GM23338 (cell line): ENCODE results near the gene TMEM41B. TPM values are rescaled to one million over a fixed set of nuclear protein-coding genes. Genes with fewer than 3 reads are reported as not detected.

Experiments
- ATAC-seq: fragments of 200-7000 bp; cut with Tn5 transposase; 3 replicates; pipeline ENCODE4 v1.9.1; 2020
- DNase-seq: peaks from one replicate; pipeline ENCODE4 v3.0.0-alpha.2; 2015; ENCODE audit warnings: low spot score
- H2AFZ ChIP-seq: fragments of 200-600 bp; sonication (generic); 2 replicates; pipeline ENCODE4 v1.8.0; 2016; ENCODE audit warnings: antibody characterized with exemption, mild to moderate bottlenecking, moderate library complexity
- H3F3A ChIP-seq: fragments of 200-600 bp; sonication (generic); replicated peaks from 2 replicates; pipeline ENCODE4 v1.8.0; 2017; ENCODE audit warnings: antibody characterized with exemption, mixed run types, low read depth
- H3K27ac ChIP-seq: fragments of 200-600 bp; sonication (generic); 2 replicates; pipeline ENCODE4 v1.6.1; 2016; ENCODE audit warnings: low read depth
- H3K27me3 ChIP-seq: fragments of 200-600 bp; sonication (generic); 2 replicates; pipeline ENCODE4 v1.8.0; 2016; ENCODE audit warnings: mild to moderate bottlenecking, mixed run types, moderate library complexity; ENCODE audit not compliant: insufficient read depth
- H3K36me3 ChIP-seq: fragments of 200-600 bp; sonication (generic); 2 replicates; pipeline ENCODE4 v1.8.0; 2016; ENCODE audit warnings: mild to moderate bottlenecking; ENCODE audit not compliant: insufficient read depth
- H3K4me1 ChIP-seq: fragments of 200-600 bp; sonication (generic); 2 replicates; pipeline ENCODE4 v1.8.0; 2016; ENCODE audit warnings: mild to moderate bottlenecking, moderate library complexity; ENCODE audit not compliant: insufficient read depth
- H3K4me2 ChIP-seq: fragments of 200-600 bp; sonication (generic); 2 replicates; pipeline ENCODE4 v1.7.1; 2017; ENCODE audit warnings: mixed run types
- H3K4me3 ChIP-seq: fragments of 200-600 bp; sonication (generic); 2 replicates; pipeline ENCODE4 v1.6.1; 2016; ENCODE audit warnings: mixed run types
- H3K79me2 ChIP-seq: fragments of 200-600 bp; sonication (generic); replicated peaks from 2 replicates; pipeline ENCODE4 v1.8.0; 2017; ENCODE audit warnings: mild to moderate bottlenecking; ENCODE audit not compliant: insufficient read depth
- H3K9me2 ChIP-seq: fragments of 200-600 bp; sonication (generic); 2 replicates; pipeline ENCODE4 v1.8.0; 2017; ENCODE audit not compliant: insufficient read depth
- H4K20me1 ChIP-seq: fragments of 200-600 bp; sonication (generic); replicated peaks from 2 replicates; pipeline ENCODE4 v1.8.0; 2017; ENCODE audit warnings: mild to moderate bottlenecking; ENCODE audit not compliant: insufficient read depth
- H3K27ac Mint-ChIP-seq: 2 replicates; pipeline ENCODE4 v1.8.0; 2020; ENCODE audit warnings: inconsistent platforms, mild to moderate bottlenecking, moderate library complexity, mixed read lengths
- H3K27me3 Mint-ChIP-seq: 3 replicates; pipeline ENCODE4 v1.8.0; 2022; ENCODE audit warnings: low read depth, mild to moderate bottlenecking, moderate library complexity, mixed read lengths, inconsistent platforms; ENCODE audit not compliant: insufficient read depth, poor library complexity
- H3K36me3 Mint-ChIP-seq: 3 replicates; pipeline ENCODE4 v1.8.0; 2021; ENCODE audit warnings: low read depth, mild to moderate bottlenecking, inconsistent platforms, moderate library complexity, mixed read lengths
- H3K4me1 Mint-ChIP-seq: 3 replicates; pipeline ENCODE4 v1.8.0; 2020; ENCODE audit warnings: mild to moderate bottlenecking, inconsistent platforms, mixed read lengths
- H3K4me3 Mint-ChIP-seq: 3 replicates; pipeline ENCODE4 v1.8.0; 2021; ENCODE audit warnings: moderate library complexity, mild to moderate bottlenecking, inconsistent platforms, mixed read lengths
- H3K9me3 Mint-ChIP-seq: 3 replicates; pipeline ENCODE4 v1.8.0; 2020; ENCODE audit warnings: moderate library complexity, mild to moderate bottlenecking, inconsistent platforms, mixed read lengths
- CREB1 ChIP-seq: fragments of 250-450 bp; sonication (Bioruptor Pico); IDR thresholded peaks from 2 replicates; pipeline ENCODE4 v1.5.0; 2020; ENCODE audit warnings: low read depth, mild to moderate bottlenecking, moderate library complexity
- CTCF ChIP-seq, 2 experiments: fragments of 200-600 bp in 1 of 2; sonication (generic) in 1 of 2; conservative IDR thresholded peaks; 2 replicates each; pipeline versions ENCODE4 v1.5.1 to v1.6.1; 2016 to 2017; ENCODE audit warnings: antibody characterized with exemption in 2 of 2, low read depth in 2 of 2, mild to moderate bottlenecking in 2 of 2, moderate library complexity in 1 of 2
- ETS1 ChIP-seq: IDR thresholded peaks from 2 replicates; pipeline ENCODE4 v1.6.1; 2016; ENCODE audit warnings: antibody characterized with exemption
- EZH2 ChIP-seq: fragments of 200-600 bp; sonication (generic); IDR thresholded peaks from one replicate; pipeline ENCODE4 v1.8.0; 2017; ENCODE audit warnings: antibody characterized with exemption, mild to moderate bottlenecking, low read depth; ENCODE audit not compliant: unreplicated experiment
- EZH2phosphoT487 ChIP-seq: fragments of 200-600 bp; sonication (generic); IDR thresholded peaks from one replicate; pipeline ENCODE4 v1.8.1; 2018; ENCODE audit warnings: antibody characterized with exemption; ENCODE audit not compliant: unreplicated experiment
- JUNB ChIP-seq: IDR thresholded peaks from one replicate; pipeline ENCODE4 v1.6.1; 2016; ENCODE audit warnings: antibody characterized with exemption; ENCODE audit not compliant: unreplicated experiment
- NANOG ChIP-seq: IDR thresholded peaks from 2 replicates; pipeline ENCODE4 v1.6.1; 2016; ENCODE audit warnings: antibody characterized with exemption, borderline replicate concordance
- POLR2AphosphoS5 ChIP-seq: IDR thresholded peaks from 2 replicates; pipeline ENCODE4 v1.6.1; 2016; ENCODE audit warnings: antibody characterized with exemption, low read depth
- REST ChIP-seq: IDR thresholded peaks from one replicate; pipeline ENCODE4 v1.6.1; 2018; ENCODE audit warnings: antibody characterized with exemption; ENCODE audit not compliant: unreplicated experiment
- STAT1 ChIP-seq: IDR thresholded peaks from one replicate; pipeline ENCODE4 v1.6.1; 2016; ENCODE audit warnings: antibody characterized with exemption; ENCODE audit not compliant: unreplicated experiment
- ZNF114 ChIP-seq: fragments of 250-450 bp; sonication (Bioruptor Pico); IDR thresholded peaks from 2 replicates; pipeline ENCODE4 v1.5.0; 2020; ENCODE audit warnings: mild to moderate bottlenecking, moderate library complexity
- ZNF331 ChIP-seq: fragments of 250-450 bp; sonication (Bioruptor Pico); IDR thresholded peaks from 2 replicates; pipeline ENCODE4 v1.5.0; 2020; ENCODE audit warnings: low read depth, mild to moderate bottlenecking, moderate library complexity
- polyA plus RNA-seq: library from polyadenylated mRNA; unstranded; fragments of >200 nt; fragmentation: Nextera tagmentation; extraction: Ambion mirVana; gene quantifications from 2 replicates; pipeline ENCODE4 v1.2.1, GENCODE V29; 2016
- total RNA-seq: library from RNA; depleted of rRNA; stranded (reverse); fragments of >200 nt; shearing (Covaris generic); gene quantifications from 2 replicates; pipeline ENCODE4 v1.2.3, GENCODE V29; 2014

Gene TMEM41B
- total and polyA plus RNA-seq, 2 experiments from 2014 or later: 34.4 to 53.8 TPM

- Mint-ChIP-seq H3K4me3 (no peak overlapping the region), H3K4me1 (peaks cover 26% of the 10 kb centered on the region), H3K36me3 (peaks cover 13% of the 10 kb centered on the region), H3K27ac (peak overlapping the region; percentile 15; the same call in 1 of the 2 replicates), H3K9me3 (peaks cover 3% of the 10 kb centered on the region; the same call in 2 of the 3 replicates), H3K27me3 (peaks cover 4% of the 10 kb centered on the region)
- Histone ChIP-seq H3K27me3 (no peaks in the 10 kb centered on the region), H4K20me1 (peaks cover 30% of the 10 kb centered on the region), H3K4me1 (peaks cover 18% of the 10 kb centered on the region), H3K4me2 (no peak overlapping the region), H3K27ac (no peak overlapping the region), H3K36me3 (no peaks in the 10 kb centered on the region), H2AFZ (no peak overlapping the region), H3K79me2 (peaks cover 86% of the 10 kb centered on the region), H3F3A (peaks cover 10% of the 10 kb centered on the region; the same call in 1 of the 2 replicates), H3K4me3 (no peak overlapping the region), H3K9me2 (no peaks in the 10 kb centered on the region)
- no peak for TF ChIP-seq ETS1
- no peak for TF ChIP-seq CTCF (conservative IDR thresholded peaks at IDR 0.05; ENCODE audit: low read depth in 2 of 2)
- TF ChIP-seq EZH2phosphoT487: no peak
- TF ChIP-seq STAT1: no peak
- TF ChIP-seq CREB1: no peak
- TF ChIP-seq JUNB: no peak
- TF ChIP-seq REST: no peak
- no peak for TF ChIP-seq EZH2
- ATAC-seq: no peak
- DNase-seq: no peak
These were observed 3.8 kb downstream of the TMEM41B start for GRCh38 chr11:9310485-9311090.

- Histone ChIP-seq H4K20me1 (peaks cover 46% of the 10 kb centered on the region), H3K4me3 (no peak overlapping the region), H3K4me2 (no peak overlapping the region), H3K79me2 (peaks cover 100% of the 10 kb centered on the region), H3K4me1 (peaks cover 5% of the 10 kb centered on the region; the same call in 1 of the 2 replicates), H2AFZ (no peak overlapping the region), H3K9me2 (no peaks in the 10 kb centered on the region), H3K36me3 (peaks cover 3% of the 10 kb centered on the region; the same call in 1 of the 2 replicates), H3K27me3 (no peaks in the 10 kb centered on the region), H3K27ac (no peak overlapping the region), H3F3A (no peaks in the 10 kb centered on the region)
- no peak for ATAC-seq
- Mint-ChIP-seq H3K27me3 (peaks cover 4% of the 10 kb centered on the region), H3K4me3 (no peak overlapping the region), H3K27ac (no peak overlapping the region), H3K9me3 (peaks cover 3% of the 10 kb centered on the region; the same call in 1 of the 3 replicates), H3K36me3 (peaks cover 7% of the 10 kb centered on the region), H3K4me1 (peaks cover 6% of the 10 kb centered on the region; the same call in 2 of the 3 replicates)
- no peak for DNase-seq
- TF ChIP-seq EZH2: no peak
- no peak for TF ChIP-seq NANOG
- no peak for TF ChIP-seq ZNF114 (CRISPR knock-in tag)
- TF ChIP-seq ZNF331 (CRISPR knock-in tag): no peak
- TF ChIP-seq ETS1: no peak
- TF ChIP-seq EZH2phosphoT487: no peak
- TF ChIP-seq POLR2AphosphoS5: no peak
- no peak for TF ChIP-seq CTCF (conservative IDR thresholded peaks at IDR 0.05; ENCODE audit: low read depth in 2 of 2)
These were observed 10.2 kb downstream of the TMEM41B start for GRCh38 chr11:9304178-9304577.
